IPS DF 4.7 (cell line): ENCODE results near the gene CMKLR1.
A peak's percentile ranks its signal among the peaks of the same experiment; 100 is the strongest.

Experiments used
- DNase-seq: peaks from one replicate; pipeline ENCODE4 v3.0.0-alpha.2; 2013; ENCODE audit warnings: low spot score; ENCODE audit errors: extremely low read depth

The CMKLR1 gene

GRCh38 chr12:108337235-108338223 is 1.6 kb downstream of the CMKLR1 start:
- peak; percentile 58 for DNase-seq

GRCh38 chr12:108335349-108336119 is 3.6 kb downstream of the CMKLR1 start:
- DNase-seq, result no peak

GRCh38 chr12:108333898-108334699 is 5.0 kb downstream of the CMKLR1 start:
- no peak for DNase-seq

GRCh38 chr12:108332791-108333382 is 6.2 kb downstream of the CMKLR1 start:
- DNase-seq, result no peak

GRCh38 chr12:108328420-108328819 is 10.7 kb downstream of the CMKLR1 start:
- DNase-seq, result no peak

GRCh38 chr12:108327621-108328344 is 11.3 kb downstream of the CMKLR1 start:
- no peak for DNase-seq

- DNase-seq, result no peak
Observed at GRCh38 chr12:108326254-108326750, 12.8 kb downstream of the CMKLR1 start.

GRCh38 chr12:108325549-108325948 is 13.6 kb downstream of the CMKLR1 start:
- DNase-seq, result no peak

- no peak for DNase-seq
Observed at GRCh38 chr12:108325018-108325358, 14.1 kb downstream of the CMKLR1 start.

GRCh38 chr12:108324351-108325017 is 14.6 kb downstream of the CMKLR1 start:
- DNase-seq, result no peak

GRCh38 chr12:108323581-108323980 is 15.5 kb downstream of the CMKLR1 start:
- DNase-seq, result no peak

- no peak for DNase-seq
Observed at GRCh38 chr12:108322998-108323397, 16.1 kb downstream of the CMKLR1 start.

- DNase-seq, result no peak
Observed at GRCh38 chr12:108321688-108322087, 17.4 kb downstream of the CMKLR1 start.

GRCh38 chr12:108320507-108321293 is 18.4 kb downstream of the CMKLR1 start:
- no peak for DNase-seq

- DNase-seq, result no peak
Observed at GRCh38 chr12:108319277-108320234, 19.6 kb downstream of the CMKLR1 start.

GRCh38 chr12:108318472-108319275 is 20.4 kb downstream of the CMKLR1 start:
- DNase-seq, result no peak
